ENCODE measurements around the gene TMEM35B. TPM values are rescaled to one million over a fixed set of nuclear protein-coding genes. Genes with fewer than 3 reads are reported as not detected.
A peak's percentile ranks its signal among the peaks of the same experiment; 100 is the strongest.

The TMEM35B gene
- 33.0 and 42.4 TPM in 2 replicates for total RNA-seq (2014; rRNA removed; shearing (Covaris generic))

- Histone ChIP-seq H3K36me3 (peaks cover 26% of the 10 kb centered on the region), H3K9me3 (replicated peaks) (no peaks in the 10 kb centered on the region), H3K27ac (peak within 1 kb of the TSS; percentile 91), H3K27me3 (replicated peaks) (no peaks in the 10 kb centered on the region), H3K4me3 (peak within 1 kb of the TSS; percentile 93), H3K4me1 (replicated peaks) (peaks cover 33% of the 10 kb centered on the region)
- DNase-seq (ENCODE audit: low read depth in 1 of 2, low spot score in 2 of 2), result peak; percentile 67 to 72
Measured at GRCh38 chr1:34984793-34985608, at the start of gene TMEM35B. TMEM35B (minus strand) TSS chr1:34985347; CDS start chr1:34985305, 42 bp downstream.

DNA sequence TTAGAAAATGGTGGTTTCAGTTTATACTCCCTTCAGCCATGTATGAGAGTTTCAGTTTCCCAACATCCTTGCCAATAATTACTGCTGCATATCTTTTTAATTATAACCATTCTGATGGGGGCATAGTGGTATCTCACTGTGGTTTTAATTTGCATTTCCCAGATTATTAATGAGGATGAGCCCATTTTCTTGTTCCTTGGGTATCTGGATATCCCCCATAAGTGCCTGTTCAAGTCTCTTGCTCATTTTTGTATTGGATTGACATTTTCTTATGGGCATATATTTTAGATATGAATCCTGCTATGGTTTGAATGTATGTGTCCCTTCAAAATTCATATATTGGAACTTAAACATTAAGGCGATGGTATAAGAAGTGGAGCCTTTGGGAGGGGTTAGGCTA lies 48.2 kb upstream of the TMEM35B start:
- H3K4me3 ChIP-seq, result no peak overlapping the region
- no peaks in the 10 kb centered on the region for H3K36me3 ChIP-seq

GRCh38 chr1:35032384-35032739 lies 47.2 kb upstream of the TMEM35B start:
- peak overlapping the region; percentile 54 for H3K4me3 ChIP-seq
- H3K27ac ChIP-seq, result no peak overlapping the region
- no peaks in the 10 kb centered on the region for H3K9me3 ChIP-seq (replicated peaks)
- DNase-seq (ENCODE audit: low read depth in 1 of 2, low spot score in 2 of 2), result no peak
- H3K4me1 ChIP-seq (replicated peaks), result peaks cover 9% of the 10 kb centered on the region
- no peaks in the 10 kb centered on the region for H3K27me3 ChIP-seq (replicated peaks)
- H3K36me3 ChIP-seq, result peaks cover 3% of the 10 kb centered on the region; the same call in 1 of the 2 replicates

More for the DNA sequence above, 48.2 kb upstream of the TMEM35B start:
- no peaks in the 10 kb centered on the region for H3K9me3 ChIP-seq (replicated peaks)
- H3K27ac ChIP-seq, result no peak overlapping the region
- H3K4me1 ChIP-seq (replicated peaks), result peaks cover 9% of the 10 kb centered on the region
- no peaks in the 10 kb centered on the region for H3K27me3 ChIP-seq (replicated peaks)
- no peak for DNase-seq (ENCODE audit: low read depth in 1 of 2, low spot score in 2 of 2)

GRCh38 chr1:35030756-35031446 lies 45.8 kb upstream of the TMEM35B start:
- Histone ChIP-seq H3K4me3 (peak overlapping the region; percentile 54), H3K27me3 (replicated peaks) (no peaks in the 10 kb centered on the region), H3K4me1 (replicated peaks) (peaks cover 9% of the 10 kb centered on the region), H3K36me3 (peaks cover 11% of the 10 kb centered on the region; the same call in 1 of the 2 replicates), H3K27ac (peak overlapping the region; percentile 52), H3K9me3 (replicated peaks) (no peaks in the 10 kb centered on the region)
- peak in 1 of 2 experiments; percentile 48 for DNase-seq (ENCODE audit: low read depth in 1 of 2, low spot score in 2 of 2)

DNA sequence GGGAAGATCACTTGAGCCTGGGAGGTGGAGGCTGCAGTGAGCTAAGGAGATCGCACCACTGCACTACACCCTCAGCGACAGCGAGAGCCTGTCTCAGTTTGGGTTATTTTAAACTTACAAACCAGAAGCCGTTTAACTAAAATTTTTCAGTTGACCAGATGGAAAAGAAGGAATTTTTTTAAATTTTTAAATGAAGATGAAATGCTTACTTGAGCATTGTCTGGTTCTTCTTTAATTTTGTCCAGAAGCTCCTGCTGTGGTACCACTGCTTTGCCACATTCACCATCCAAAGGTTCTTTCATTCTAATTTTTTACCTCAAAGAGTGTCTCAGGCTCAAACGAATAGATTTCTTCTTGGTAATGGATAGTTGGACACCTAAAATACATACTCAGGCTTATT lies 45.2 kb upstream of the TMEM35B start:
- Histone ChIP-seq H3K4me3 (peak overlapping the region; percentile 54), H3K36me3 (peaks cover 11% of the 10 kb centered on the region; the same call in 1 of the 2 replicates), H3K27me3 (replicated peaks) (no peaks in the 10 kb centered on the region), H3K4me1 (replicated peaks) (peaks cover 9% of the 10 kb centered on the region), H3K27ac (no peak overlapping the region), H3K9me3 (replicated peaks) (no peaks in the 10 kb centered on the region)
- no peak for DNase-seq (ENCODE audit: low read depth in 1 of 2, low spot score in 2 of 2)

DNA sequence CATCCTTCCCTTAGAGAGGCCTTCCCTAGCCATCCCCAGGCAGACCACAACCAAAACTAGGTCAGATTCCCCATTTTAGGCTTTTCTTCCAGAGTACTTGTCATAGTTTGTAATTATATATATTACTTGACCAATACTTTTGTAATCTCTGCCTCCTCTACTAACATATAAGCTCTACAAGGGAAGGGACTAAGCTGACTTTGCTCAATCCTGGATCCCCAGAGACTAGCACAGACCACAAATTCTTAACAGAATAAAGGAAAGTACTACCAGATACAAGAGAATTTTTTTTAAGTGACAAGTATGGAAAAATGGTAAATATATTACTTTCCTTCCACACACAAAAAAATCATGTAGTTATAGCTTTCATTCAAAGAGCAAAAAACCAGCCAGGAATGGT lies 44.6 kb upstream of the TMEM35B start:
- peaks cover 9% of the 10 kb centered on the region for H3K4me1 ChIP-seq (replicated peaks)
- peaks cover 11% of the 10 kb centered on the region; the same call in 1 of the 2 replicates for H3K36me3 ChIP-seq
- no peak overlapping the region for H3K27ac ChIP-seq
- H3K9me3 ChIP-seq (replicated peaks), result no peaks in the 10 kb centered on the region
- H3K27me3 ChIP-seq (replicated peaks), result no peaks in the 10 kb centered on the region
- no peak overlapping the region for H3K4me3 ChIP-seq
- DNase-seq (ENCODE audit: low read depth in 1 of 2, low spot score in 2 of 2), result no peak

- no peaks in the 10 kb centered on the region for H3K9me3 ChIP-seq (replicated peaks)
- no peaks in the 10 kb centered on the region for H3K27me3 ChIP-seq (replicated peaks)
- peaks cover 12% of the 10 kb centered on the region for H3K36me3 ChIP-seq
- H3K27ac ChIP-seq, result no peak overlapping the region
- H3K4me1 ChIP-seq (replicated peaks), result no peaks in the 10 kb centered on the region
- DNase-seq (ENCODE audit: low read depth in 1 of 2, low spot score in 2 of 2), result no peak
- H3K4me3 ChIP-seq, result no peak overlapping the region
Measured at GRCh38 chr1:35016406-35016805, 31.3 kb upstream of the TMEM35B start.

- Histone ChIP-seq H3K4me1 (replicated peaks) (no peaks in the 10 kb centered on the region), H3K27ac (no peak overlapping the region), H3K9me3 (replicated peaks) (no peaks in the 10 kb centered on the region), H3K36me3 (peaks cover 21% of the 10 kb centered on the region), H3K27me3 (replicated peaks) (no peaks in the 10 kb centered on the region), H3K4me3 (no peak overlapping the region)
- DNase-seq (ENCODE audit: low read depth in 1 of 2, low spot score in 2 of 2), result no peak
Measured at GRCh38 chr1:35014486-35014885, 29.3 kb upstream of the TMEM35B start.

DNA sequence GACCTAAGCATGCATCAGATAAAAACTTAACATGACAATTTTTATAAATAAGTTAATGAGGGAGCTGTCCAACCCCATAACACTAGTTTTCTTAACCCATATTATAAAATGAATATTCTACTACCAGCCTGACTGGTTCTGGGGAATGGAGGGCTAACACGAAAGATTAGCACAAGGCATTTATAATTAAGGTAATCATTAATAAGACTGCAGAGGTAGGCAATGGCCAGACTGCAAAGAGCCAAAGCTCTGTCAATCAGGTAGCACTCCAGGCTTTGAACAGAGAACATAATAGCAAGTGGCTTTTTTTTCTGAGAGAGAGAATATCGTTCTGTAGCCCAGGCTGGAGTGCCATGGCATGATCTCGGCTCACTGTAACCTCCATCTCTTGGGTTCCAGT lies 20.6 kb upstream of the TMEM35B start:
- no peaks in the 10 kb centered on the region for H3K27me3 ChIP-seq (replicated peaks)
- no peak for DNase-seq (ENCODE audit: low read depth in 1 of 2, low spot score in 2 of 2)
- H3K27ac ChIP-seq, result no peak overlapping the region
- H3K4me1 ChIP-seq (replicated peaks), result no peaks in the 10 kb centered on the region
- H3K36me3 ChIP-seq, result peaks cover 22% of the 10 kb centered on the region
- no peaks in the 10 kb centered on the region for H3K9me3 ChIP-seq (replicated peaks)
- H3K4me3 ChIP-seq, result no peak overlapping the region

GRCh38 chr1:35001743-35002142 lies 16.6 kb upstream of the TMEM35B start:
- DNase-seq (ENCODE audit: low read depth in 1 of 2, low spot score in 2 of 2), result no peak
- Histone ChIP-seq H3K9me3 (replicated peaks) (no peaks in the 10 kb centered on the region), H3K36me3 (peaks cover 12% of the 10 kb centered on the region), H3K27me3 (replicated peaks) (no peaks in the 10 kb centered on the region), H3K27ac (no peak overlapping the region), H3K4me3 (no peak overlapping the region), H3K4me1 (replicated peaks) (no peaks in the 10 kb centered on the region)

DNA sequence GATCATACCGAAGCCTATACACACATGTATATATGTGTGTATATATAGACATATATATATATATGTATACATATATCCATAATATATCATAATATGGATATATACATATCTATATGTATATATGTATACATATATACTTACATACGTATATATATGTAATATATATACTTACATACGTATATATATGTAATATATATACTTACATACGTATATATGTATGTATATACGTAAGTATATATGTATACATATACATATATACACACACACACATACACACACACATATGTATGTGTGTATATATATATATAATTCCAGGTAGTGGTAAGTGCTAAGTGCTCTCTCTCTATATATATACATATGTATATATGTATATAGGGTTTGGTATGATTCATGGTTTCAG lies 9.7 kb upstream of the TMEM35B start:
- Histone ChIP-seq H3K27ac (no peak overlapping the region), H3K36me3 (no peaks in the 10 kb centered on the region; the same call in 1 of the 2 replicates), H3K4me1 (replicated peaks) (no peaks in the 10 kb centered on the region), H3K27me3 (replicated peaks) (no peaks in the 10 kb centered on the region), H3K4me3 (no peak overlapping the region), H3K9me3 (replicated peaks) (no peaks in the 10 kb centered on the region)
- no peak for DNase-seq (ENCODE audit: low read depth in 1 of 2, low spot score in 2 of 2)

DNA sequence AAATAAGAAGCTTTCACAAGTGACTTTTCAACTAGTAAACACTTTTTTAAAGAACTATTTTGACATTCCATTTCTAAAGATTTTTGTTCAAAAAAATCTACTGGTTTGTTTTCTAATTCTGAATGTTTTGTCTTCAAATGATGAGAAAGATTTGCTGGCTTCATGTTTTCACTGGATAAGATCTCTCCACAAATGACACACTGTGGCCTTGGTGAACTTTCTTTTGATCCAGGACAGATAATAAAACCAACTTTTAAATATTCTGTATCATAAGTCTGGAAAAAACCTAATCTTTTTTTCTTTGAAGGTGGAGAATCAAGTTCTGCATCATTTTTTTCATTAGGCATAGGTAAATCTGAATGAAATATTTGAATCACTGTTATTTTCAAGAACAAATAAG lies 3.4 kb upstream of the TMEM35B start:
- no peak for DNase-seq (ENCODE audit: low read depth in 1 of 2, low spot score in 2 of 2)
- H3K4me3 ChIP-seq, result no peak overlapping the region
- peaks cover 21% of the 10 kb centered on the region for H3K36me3 ChIP-seq
- H3K27me3 ChIP-seq (replicated peaks), result no peaks in the 10 kb centered on the region
- no peak overlapping the region for H3K27ac ChIP-seq
- peaks cover 32% of the 10 kb centered on the region for H3K4me1 ChIP-seq (replicated peaks)
- H3K9me3 ChIP-seq (replicated peaks), result no peaks in the 10 kb centered on the region

DNA sequence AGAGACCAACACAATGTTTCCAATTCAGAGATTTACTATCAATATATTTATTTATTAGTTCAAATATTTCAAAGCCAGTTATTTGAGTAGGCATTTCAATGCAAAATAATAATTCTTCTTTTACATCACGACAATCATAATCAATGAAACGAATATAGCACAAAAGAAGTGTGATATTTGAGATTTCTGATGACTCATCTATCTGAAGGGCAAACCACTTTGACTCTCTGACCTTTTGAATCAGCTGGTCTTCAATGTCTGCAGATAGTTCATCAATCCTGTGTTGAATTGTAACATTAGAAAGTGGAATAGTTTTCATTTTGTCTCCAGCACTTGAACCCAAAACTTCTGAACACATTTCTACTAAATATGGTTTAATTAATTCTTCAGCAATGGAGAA lies 3.0 kb upstream of the TMEM35B start:
- DNase-seq (ENCODE audit: low read depth in 1 of 2, low spot score in 2 of 2), result no peak
- H3K27ac ChIP-seq, result no peak overlapping the region
- no peaks in the 10 kb centered on the region for H3K9me3 ChIP-seq (replicated peaks)
- H3K36me3 ChIP-seq, result peaks cover 21% of the 10 kb centered on the region
- H3K27me3 ChIP-seq (replicated peaks), result no peaks in the 10 kb centered on the region
- no peak overlapping the region for H3K4me3 ChIP-seq
- H3K4me1 ChIP-seq (replicated peaks), result peaks cover 33% of the 10 kb centered on the region

- no peak overlapping the region for H3K27ac ChIP-seq
- no peaks in the 10 kb centered on the region for H3K9me3 ChIP-seq (replicated peaks)
- H3K4me3 ChIP-seq, result no peak overlapping the region
- peak in 1 of 2 experiments; percentile 27 for DNase-seq (ENCODE audit: low read depth in 1 of 2, low spot score in 2 of 2)
- peaks cover 21% of the 10 kb centered on the region for H3K36me3 ChIP-seq
- H3K27me3 ChIP-seq (replicated peaks), result no peaks in the 10 kb centered on the region
- H3K4me1 ChIP-seq (replicated peaks), result peaks cover 33% of the 10 kb centered on the region
Measured at GRCh38 chr1:34987018-34987417, 1.9 kb upstream of the TMEM35B start.
